PFSK-1 (cell line): ENCODE data around the gene ARPP21.

Experiments
- FOXP2 ChIP-seq: optimal IDR thresholded peaks from 2 replicates; pipeline ENCODE3; 2011; ENCODE audit warnings: borderline replicate concordance, control low read depth, inconsistent platforms; ENCODE audit not compliant: insufficient read depth; ENCODE audit errors: extremely low read length, extremely low read depth
- POLR2AphosphoS5 ChIP-seq: IDR thresholded peaks from 2 replicates; pipeline ENCODE4 v1.6.1; 2012; ENCODE audit warnings: low read depth, mild to moderate bottlenecking, control low read depth, low read length, moderate library complexity
- SIN3A ChIP-seq: IDR thresholded peaks from 2 replicates; pipeline ENCODE4 v1.6.1; 2012; ENCODE audit warnings: mild to moderate bottlenecking, low read length, moderate library complexity, borderline replicate concordance; ENCODE audit not compliant: insufficient read depth
- TAF1 ChIP-seq: IDR thresholded peaks from 2 replicates; pipeline ENCODE4 v1.6.1; 2012; ENCODE audit warnings: low read length, control low read depth, borderline replicate concordance; ENCODE audit not compliant: insufficient read depth
- TF ChIP-seq, protein P1 (sequence below), 2 experiments: IDR thresholded peaks; 2 replicates each; pipeline versions ENCODE4 v1.6.1 to v1.8.0; 2011 to 2012; ENCODE audit warnings: low read depth in 2 of 2, low read length in 2 of 2, control low read depth in 1 of 2, inconsistent platforms in 1 of 2, mild to moderate bottlenecking in 1 of 2, moderate library complexity in 1 of 2; ENCODE audit not compliant: insufficient read depth in 1 of 2

ARPP21 gene

DNA sequence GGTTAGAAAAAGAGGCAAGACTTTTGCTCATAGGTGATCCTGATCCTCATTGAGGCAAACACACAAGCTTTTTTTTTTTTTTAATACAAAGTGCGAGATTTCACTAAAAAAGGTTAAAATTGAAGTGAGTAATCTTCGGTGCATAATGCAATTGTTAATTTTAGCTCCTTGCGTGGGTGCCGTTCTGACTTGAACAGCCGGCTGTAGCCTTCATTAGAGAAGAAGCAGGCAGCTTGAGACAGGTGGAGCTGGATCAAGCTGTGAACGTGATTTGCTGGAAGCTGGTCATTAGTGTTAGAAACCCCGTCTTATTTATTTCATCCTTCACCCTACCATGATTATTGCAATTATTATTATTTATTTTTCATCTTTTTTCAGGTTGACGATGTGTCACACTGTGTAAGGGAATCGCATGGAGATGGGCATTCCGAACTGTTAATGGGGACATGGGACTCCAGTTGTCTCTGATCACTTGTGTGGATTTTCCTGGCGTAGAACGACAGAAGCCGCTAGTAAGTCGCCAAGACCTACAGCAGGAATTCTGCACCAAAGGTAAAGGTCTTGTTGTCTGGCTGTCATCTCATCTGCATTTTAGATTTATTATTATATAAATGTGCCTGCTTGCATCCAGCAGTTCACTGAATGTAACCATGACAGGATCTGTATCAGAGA is 40.2 kb downstream of the ARPP21 start:
- TF ChIP-seq POLR2AphosphoS5 (no peak), FOXP2 (no peak), SIN3A (no peak), TAF1 (no peak)
- TF ChIP-seq, protein P1, sequence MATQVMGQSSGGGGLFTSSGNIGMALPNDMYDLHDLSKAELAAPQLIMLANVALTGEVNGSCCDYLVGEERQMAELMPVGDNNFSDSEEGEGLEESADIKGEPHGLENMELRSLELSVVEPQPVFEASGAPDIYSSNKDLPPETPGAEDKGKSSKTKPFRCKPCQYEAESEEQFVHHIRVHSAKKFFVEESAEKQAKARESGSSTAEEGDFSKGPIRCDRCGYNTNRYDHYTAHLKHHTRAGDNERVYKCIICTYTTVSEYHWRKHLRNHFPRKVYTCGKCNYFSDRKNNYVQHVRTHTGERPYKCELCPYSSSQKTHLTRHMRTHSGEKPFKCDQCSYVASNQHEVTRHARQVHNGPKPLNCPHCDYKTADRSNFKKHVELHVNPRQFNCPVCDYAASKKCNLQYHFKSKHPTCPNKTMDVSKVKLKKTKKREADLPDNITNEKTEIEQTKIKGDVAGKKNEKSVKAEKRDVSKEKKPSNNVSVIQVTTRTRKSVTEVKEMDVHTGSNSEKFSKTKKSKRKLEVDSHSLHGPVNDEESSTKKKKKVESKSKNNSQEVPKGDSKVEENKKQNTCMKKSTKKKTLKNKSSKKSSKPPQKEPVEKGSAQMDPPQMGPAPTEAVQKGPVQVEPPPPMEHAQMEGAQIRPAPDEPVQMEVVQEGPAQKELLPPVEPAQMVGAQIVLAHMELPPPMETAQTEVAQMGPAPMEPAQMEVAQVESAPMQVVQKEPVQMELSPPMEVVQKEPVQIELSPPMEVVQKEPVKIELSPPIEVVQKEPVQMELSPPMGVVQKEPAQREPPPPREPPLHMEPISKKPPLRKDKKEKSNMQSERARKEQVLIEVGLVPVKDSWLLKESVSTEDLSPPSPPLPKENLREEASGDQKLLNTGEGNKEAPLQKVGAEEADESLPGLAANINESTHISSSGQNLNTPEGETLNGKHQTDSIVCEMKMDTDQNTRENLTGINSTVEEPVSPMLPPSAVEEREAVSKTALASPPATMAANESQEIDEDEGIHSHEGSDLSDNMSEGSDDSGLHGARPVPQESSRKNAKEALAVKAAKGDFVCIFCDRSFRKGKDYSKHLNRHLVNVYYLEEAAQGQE (IDR thresholded peaks at IDR 0.05; ENCODE audit: insufficient read depth in 1 of 2, low read depth in 2 of 2, low read length in 2 of 2) = no peak

DNA sequence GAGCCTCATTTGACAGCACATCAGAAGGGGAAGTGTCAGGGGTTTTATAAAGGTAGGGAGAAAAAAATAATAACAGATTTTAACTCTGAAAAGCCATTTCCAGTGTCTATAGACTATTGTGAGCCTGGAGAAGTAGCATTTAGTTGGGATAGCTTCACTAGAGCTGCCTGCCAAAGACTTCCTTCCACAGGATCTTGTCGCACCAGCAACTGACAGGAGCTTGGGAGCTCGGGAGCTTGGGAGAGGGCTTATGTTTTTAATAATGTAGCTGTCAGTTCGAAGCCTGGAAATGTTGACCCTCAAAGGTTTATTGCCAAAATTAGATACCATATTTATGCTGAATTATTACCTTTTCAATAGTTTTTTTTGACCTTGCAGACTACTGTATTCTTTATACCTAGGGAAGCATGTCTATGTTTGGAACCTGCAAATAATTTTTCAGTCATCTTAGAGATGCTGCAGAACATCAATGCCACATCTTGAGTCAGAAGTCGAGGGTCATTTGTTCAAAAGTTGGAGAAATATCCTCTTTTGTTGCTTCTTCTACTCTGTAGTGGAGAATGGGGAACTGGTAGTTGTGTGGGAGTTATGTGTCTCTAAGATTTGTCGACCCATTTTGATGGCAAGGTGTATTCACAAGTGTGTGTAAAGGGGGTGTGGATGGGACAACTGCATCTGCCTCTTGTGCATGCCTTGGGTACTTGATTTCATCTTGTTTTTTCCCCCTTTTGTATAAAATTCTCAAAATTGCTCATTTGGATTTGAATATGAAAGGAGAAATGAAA is 41.7 kb downstream of the ARPP21 start:
- TF ChIP-seq, protein P1 (IDR thresholded peaks at IDR 0.05; ENCODE audit: insufficient read depth in 1 of 2, low read depth in 2 of 2, low read length in 2 of 2) = no peak
- no peak for TF ChIP-seq TAF1
- no peak for TF ChIP-seq POLR2AphosphoS5
- no peak for TF ChIP-seq SIN3A
- TF ChIP-seq FOXP2 = no peak

DNA sequence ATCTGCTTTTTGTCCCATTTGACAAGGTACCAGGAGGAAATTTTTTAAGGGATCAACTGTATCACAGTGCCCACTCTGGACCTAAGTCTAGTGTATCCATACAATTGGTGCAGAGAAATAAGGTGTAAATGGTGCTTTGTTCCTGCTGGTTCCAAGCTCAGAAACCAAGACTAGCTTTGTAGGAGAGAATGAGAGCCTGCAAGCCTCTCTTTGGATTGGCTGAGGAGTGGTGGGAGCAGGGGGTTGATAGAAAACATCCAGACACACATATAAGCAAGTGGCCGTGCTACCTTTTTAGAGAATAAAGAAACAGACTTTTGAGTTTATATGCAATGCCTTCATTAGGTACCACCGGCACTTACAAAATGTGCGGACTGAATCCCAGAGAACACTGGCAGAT is 45.8 kb downstream of the ARPP21 start:
- TF ChIP-seq SIN3A (no peak), TAF1 (no peak), FOXP2 (no peak), POLR2AphosphoS5 (no peak)
- TF ChIP-seq, protein P1 (IDR thresholded peaks at IDR 0.05; ENCODE audit: insufficient read depth in 1 of 2, low read depth in 2 of 2, low read length in 2 of 2) = no peak

DNA sequence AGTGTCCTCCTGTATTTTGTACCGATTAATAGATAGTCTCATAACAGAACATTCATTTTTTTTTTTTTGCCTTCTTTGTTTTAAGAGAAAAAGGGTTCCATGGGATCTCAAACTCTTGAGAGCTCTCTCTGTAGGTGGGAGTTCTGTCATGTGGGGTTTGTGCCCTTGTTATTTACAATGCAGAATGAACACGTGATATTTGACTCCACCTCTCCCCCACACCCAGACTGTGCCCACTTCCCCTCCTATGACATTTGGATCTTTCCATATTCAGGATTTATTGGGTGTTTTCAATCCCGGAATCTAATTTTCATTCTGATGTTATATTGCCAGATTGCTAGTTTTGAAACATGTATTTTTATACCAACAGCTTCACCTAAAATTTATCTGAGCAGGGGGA is 49.5 kb downstream of the ARPP21 start:
- TF ChIP-seq TAF1 (no peak), FOXP2 (no peak), SIN3A (no peak), POLR2AphosphoS5 (no peak)
- TF ChIP-seq, protein P1 (IDR thresholded peaks at IDR 0.05; ENCODE audit: insufficient read depth in 1 of 2, low read depth in 2 of 2, low read length in 2 of 2) = no peak
